ENCODE measurements around the gene SLC25A4. TPM values are rescaled to one million over a fixed set of nuclear protein-coding genes. Genes with fewer than 3 reads are reported as not detected.

SLC25A4 gene
- total RNA-seq, 4 donors from 2014 or later: 135 to 158 (median 140) TPM

DNA sequence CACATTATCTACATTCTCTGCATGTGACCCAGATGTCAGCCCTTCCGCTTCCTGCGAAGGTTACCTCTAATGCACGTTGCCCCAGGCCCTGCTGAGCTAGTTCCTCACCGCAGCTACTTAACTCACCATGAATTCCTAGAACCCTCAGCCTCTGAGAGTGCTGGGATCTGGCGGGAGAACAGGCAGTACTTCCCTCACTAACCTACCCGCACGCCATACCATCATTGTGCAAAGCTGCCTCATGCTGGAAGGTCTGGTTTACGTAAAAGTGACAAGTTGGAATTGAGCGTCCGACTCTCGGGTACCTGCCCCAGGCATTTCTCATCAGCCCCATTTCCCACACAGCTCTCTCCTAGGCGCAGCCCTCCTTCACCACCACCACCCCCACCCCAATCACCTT, 6.3 kb downstream of the SLC25A4 start:
- H3K27me3 ChIP-seq: no peaks in the 10 kb centered on the region
- peak overlapping the region in 2 of 4 donors; percentile 47 to 50 for H3K27ac ChIP-seq (replicated peaks in 1 of 4)
- H3K36me3 ChIP-seq: peaks cover 8 to 50% (median 31%) of the 10 kb centered on the region in 4 donors
- DNase-seq (ENCODE audit: extremely low spot score): no peak
- H3K4me1 ChIP-seq: peaks cover 0 to 40% (median 31%) of the 10 kb centered on the region in 4 donors
- TF ChIP-seq POLR2AphosphoS5 (IDR thresholded peaks at IDR 0.05) (no peak), EP300 (IDR thresholded peaks at IDR 0.05) (no peak), POLR2A (IDR thresholded peaks at IDR 0.05; ENCODE audit: low read depth) (no peak), CTCF (IDR thresholded peaks at IDR 0.05) (no peak)
- intact Hi-C loops (cut with DNase I): loop anchor here (5.0 to 10.0 kb wide), 2 partner anchors 33 to 325 kb away; partner anchors contain the start of gene ACSL1
- WGBS: 74% methylated on average over 12 of the region's 12 CpGs
- no peaks in the 10 kb centered on the region for H3K9me3 ChIP-seq
- H3K4me3 ChIP-seq: no peak overlapping the region

DNA sequence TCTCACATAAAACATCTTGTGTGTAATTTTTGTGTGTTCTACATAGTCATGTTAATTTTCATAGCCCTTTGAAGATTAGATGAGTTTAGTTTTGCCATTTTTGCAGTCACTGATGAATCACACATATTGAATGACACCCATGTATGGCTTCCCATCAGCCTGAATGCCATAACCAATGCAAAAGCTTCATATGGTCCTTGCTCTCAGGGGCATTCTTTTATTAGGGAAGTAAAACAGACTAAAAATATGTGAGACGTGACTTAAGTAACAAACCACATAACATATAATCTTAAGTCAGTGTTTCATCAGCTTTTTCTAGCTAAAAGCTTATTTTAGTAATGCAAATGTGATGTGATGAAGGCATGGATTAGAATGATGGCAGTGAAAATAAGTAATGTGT, 8.2 kb downstream of the SLC25A4 start:
- Histone ChIP-seq H3K4me3 (no peak overlapping the region), H3K4me1 (peaks cover 0 to 20% (median 12%) of the 10 kb centered on the region in 4 donors), H3K27me3 (no peaks in the 10 kb centered on the region), H3K27ac (replicated peaks in 1 of 4) (no peak overlapping the region), H3K9me3 (no peaks in the 10 kb centered on the region), H3K36me3 (peaks cover 8 to 65% (median 23%) of the 10 kb centered on the region in 4 donors)
- DNase-seq (ENCODE audit: extremely low spot score): no peak
- WGBS: 72% methylated on average over 1 of the region's 1 CpG
- no peak for TF ChIP-seq CTCF (IDR thresholded peaks at IDR 0.05)
- intact Hi-C loops (cut with DNase I): no loop called here

DNA sequence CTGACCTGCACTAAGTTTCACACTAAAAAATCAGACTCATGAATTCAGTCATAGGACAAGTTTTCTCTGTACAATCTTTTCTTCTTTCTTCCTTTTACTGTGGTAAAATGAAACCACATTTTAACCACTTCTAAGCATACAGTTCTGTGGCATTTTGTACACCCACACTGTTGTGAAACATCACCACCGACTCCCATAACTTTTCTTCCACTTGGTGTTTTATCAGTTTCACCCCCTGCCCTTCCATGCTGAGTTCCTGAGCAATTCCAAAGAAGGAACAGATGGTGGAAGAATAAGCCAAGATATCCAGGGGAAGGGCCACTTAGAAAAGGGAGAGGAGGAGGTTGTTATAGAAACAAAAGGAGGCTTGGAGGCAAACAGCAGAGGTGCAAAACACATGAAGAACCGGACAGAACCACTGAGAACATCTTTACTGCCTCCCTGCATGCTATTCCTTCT, 22.6 kb downstream of the SLC25A4 start:
- Histone ChIP-seq H3K4me1 (no peaks in the 10 kb centered on the region), H3K27ac (replicated peaks in 1 of 4) (no peak overlapping the region), H3K36me3 (peaks cover 11 to 54% (median 34%) of the 10 kb centered on the region in 4 donors), H3K9me3 (no peaks in the 10 kb centered on the region), H3K4me3 (no peak overlapping the region), H3K27me3 (no peaks in the 10 kb centered on the region)
- intact Hi-C loops (cut with DNase I): no loop called here
- 66% methylated on average over 2 of the region's 2 CpGs for WGBS
- DNase-seq (ENCODE audit: extremely low spot score): no peak
- TF ChIP-seq EP300 (IDR thresholded peaks at IDR 0.05) (no peak), CTCF (IDR thresholded peaks at IDR 0.05) (no peak), POLR2A (IDR thresholded peaks at IDR 0.05; ENCODE audit: low read depth) (no peak)

GRCh38 chr4:185167234-185167633, 24.2 kb downstream of the SLC25A4 start:
- Histone ChIP-seq H3K27me3 (no peaks in the 10 kb centered on the region), H3K9me3 (no peaks in the 10 kb centered on the region), H3K36me3 (peaks cover 7 to 43% (median 25%) of the 10 kb centered on the region in 4 donors), H3K27ac (replicated peaks in 1 of 4) (no peak overlapping the region), H3K4me1 (peaks cover 0 to 9% (median under 1%) of the 10 kb centered on the region in 4 donors), H3K4me3 (no peak overlapping the region)
- intact Hi-C loops (cut with DNase I): no loop called here
- no peak for DNase-seq (ENCODE audit: extremely low spot score)
- 84% methylated on average over 9 of the region's 9 CpGs for WGBS
- no peak for TF ChIP-seq POLR2A (IDR thresholded peaks at IDR 0.05; ENCODE audit: low read depth)
- TF ChIP-seq CTCF (IDR thresholded peaks at IDR 0.05): no peak
- no peak for TF ChIP-seq POLR2AphosphoS5 (IDR thresholded peaks at IDR 0.05)
- TF ChIP-seq EP300 (IDR thresholded peaks at IDR 0.05): no peak

All from esophagus muscularis mucosa (tissue), 4 donors.